ENCODE data around the gene SLC35A3.
"Not testable (repeated sequence)": the region's sequence is repeated elsewhere in the genome, so short reads cannot be mapped to it uniquely, and the experiment has no call there.

SLC35A3 gene

DNA sequence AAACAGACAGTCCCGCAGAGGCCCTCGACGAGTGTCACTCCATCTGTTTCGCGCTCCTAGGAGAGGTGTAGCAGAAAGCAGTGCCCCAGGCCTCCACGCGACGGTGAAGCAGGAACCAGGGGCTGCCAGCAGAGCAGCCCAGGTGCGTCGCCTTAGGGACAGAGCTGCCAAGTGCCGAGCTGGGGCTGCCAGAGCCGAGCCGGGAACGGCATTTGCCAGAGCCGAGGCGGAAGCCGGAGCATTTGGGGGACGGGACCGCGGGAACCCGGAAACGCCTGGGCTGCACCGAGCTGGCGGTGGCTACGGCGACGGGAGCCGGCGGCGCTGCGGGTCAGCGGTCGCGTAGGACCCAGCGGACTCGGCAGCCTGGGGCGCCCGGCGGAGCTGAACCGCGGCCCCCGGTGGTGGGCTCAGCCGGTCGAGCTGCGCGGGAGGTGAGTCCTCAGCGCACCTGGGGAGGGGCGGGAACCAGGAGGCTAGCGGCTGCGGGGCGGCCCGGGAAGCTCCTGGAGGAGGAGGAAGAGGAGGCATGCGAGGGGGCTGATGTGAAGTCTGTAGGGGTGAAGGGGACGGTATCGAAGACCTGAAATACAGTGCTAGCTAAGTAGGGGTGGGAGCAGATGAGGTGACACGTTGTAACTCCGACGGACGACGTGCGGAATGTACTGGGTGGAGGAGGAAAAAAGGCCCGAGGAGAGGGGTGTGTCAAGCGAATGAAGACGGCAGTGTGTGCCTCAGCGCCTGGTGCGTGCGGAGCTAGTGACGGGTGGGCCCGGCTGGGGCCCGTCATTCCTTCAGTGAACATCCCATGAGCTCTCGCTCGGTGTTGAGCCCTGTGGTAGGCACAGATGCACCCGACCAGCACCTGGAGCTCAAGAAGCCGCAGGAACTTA lies at the start of gene SLC35A3:
TSS of gene SLC35A3 (plus strand) at position 268 of the 893 bp plus-strand sequence. CDS start 23,559 bp downstream, outside the sequence.
- DNase-seq, result peak; percentile 76

- DNase-seq, result no peak
These were observed 35.0 kb upstream of the SLC35A3 start for GRCh38 chr1:99934801-99935200.

GRCh38 chr1:99935534-99935933 lies 34.3 kb upstream of the SLC35A3 start:
- no peak for DNase-seq

GRCh38 chr1:99936071-99936470 lies 33.7 kb upstream of the SLC35A3 start:
- no peak for DNase-seq

DNA sequence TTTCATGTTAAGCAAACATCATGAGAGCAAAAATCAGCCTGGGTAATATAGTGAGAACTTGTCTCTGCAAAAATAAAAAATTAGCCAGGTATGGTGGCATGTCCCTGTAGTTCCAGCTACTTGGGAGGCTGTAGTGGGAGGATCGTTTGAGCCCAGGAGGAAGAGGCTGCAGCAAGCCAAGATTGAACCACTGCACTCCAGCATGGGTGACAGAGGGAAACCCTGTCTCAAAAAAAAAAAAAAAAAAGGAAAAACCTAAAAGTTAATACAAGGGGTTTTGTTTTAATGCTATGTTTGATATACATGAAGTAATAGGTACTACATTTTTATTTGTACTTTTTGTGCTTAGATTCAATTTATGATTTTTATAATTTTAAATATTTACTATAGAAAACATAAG lies 27.1 kb upstream of the SLC35A3 start:
- no peak for DNase-seq

DNA sequence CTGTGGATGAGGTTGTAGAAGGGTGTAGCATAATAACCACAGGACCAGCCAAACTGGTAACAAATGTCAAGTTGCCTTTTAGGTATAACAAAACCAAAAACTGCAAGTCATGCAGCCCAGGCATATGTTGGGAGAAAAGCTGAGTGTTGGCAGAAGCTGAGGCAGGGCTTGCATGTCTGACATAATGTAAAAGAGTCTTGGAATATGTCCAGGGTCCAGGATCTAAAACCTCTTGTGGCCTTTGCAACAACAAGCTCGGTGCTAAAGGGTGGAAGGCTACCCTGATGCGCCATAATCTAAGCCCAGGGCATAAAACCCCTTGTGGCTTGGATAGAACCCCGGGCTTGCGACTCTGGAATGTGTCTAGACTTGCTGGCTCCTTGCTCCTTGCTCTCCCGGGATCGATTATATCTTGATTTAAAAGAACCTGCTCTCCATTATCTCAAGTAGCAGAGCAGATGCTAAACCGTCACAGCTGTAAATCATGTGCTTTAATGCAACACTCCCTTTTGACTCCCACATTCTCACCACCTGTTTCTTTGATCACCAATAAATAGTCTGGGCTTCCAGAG lies 26.5 kb upstream of the SLC35A3 start:
- peak; percentile 5 for DNase-seq

- DNase-seq, result no peak
These were observed 25.6 kb upstream of the SLC35A3 start for GRCh38 chr1:99944192-99944591.

GRCh38 chr1:99945174-99945573 lies 24.6 kb upstream of the SLC35A3 start:
- DNase-seq, result no peak

GRCh38 chr1:99950486-99950885 lies 19.3 kb upstream of the SLC35A3 start:
- no peak for DNase-seq

DNA sequence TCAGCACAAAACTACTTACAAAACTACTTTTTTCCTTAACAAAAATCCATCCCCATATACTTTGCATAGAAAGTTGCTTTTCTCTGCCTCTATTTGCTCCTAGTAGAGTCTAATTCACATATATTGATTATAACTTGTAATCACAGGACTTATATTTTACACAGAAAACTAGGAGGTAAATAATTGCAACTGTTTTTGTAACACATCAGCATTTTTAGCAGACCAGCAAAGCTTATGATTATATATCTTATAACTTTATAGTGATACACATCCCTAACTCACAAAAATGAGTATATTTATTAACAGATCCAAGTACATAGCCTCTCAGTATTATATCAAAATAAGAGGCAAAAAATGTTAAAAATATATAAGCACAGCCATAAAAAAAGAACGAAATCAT lies 17.3 kb upstream of the SLC35A3 start:
- DNase-seq, result no peak

DNA sequence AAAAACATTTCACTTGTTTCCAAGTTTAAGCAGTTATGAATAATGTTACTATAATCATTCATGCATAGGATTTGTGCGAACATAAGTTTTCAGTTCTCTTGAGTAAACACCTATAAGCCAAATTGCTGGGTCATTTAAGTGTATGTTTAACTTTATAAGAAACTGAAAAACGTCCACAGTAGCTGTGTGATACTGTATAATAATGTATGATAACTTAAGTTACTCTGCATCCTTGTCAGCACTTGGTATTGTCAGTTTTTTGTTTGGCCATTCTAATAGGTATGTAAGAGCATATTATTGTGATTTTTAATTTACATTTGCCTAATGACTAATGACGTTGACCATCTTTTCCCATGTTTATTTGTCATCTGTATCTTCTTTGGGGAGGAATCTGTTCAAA lies 14.4 kb upstream of the SLC35A3 start:
- no peak for DNase-seq

DNA sequence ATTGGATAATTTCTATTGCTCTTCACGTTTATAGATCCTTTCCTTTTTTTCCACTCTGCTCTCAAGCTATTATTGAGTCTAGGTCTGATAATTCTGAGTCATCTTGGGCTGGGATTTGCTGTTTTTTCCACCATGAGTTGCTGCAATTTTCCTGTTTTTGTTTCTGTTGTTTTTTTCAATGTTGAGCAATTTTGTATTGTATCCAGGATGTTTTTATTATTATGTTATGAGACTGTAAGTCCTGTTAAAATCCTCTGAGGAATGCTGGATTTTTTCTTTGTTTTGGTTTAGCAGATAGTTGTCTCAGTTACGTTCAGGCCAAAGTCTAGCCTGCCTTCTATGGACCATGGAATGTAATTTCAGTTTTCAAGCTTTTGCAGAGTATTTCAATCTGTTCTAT lies 13.0 kb upstream of the SLC35A3 start:
- no peak for DNase-seq

DNA sequence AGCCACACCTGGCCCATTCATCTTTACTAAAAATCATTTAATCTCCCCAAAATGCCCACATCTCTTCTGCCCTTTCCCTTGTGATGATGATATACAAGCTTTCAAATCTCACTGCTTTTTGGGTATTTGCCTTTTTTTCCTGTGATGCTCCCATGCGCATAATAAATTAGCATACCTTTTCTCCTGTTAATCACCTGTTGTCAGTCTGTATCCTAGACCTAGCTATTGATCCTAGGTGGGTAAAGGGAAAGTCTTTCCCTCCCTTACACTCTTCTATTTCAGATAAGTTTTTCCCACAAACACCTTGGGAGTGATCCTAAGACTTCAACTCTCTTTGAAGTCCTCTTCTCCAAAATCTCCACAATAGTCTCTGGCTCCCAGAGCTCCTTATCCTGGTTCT lies 12.0 kb upstream of the SLC35A3 start:
- DNase-seq, result no peak

DNA sequence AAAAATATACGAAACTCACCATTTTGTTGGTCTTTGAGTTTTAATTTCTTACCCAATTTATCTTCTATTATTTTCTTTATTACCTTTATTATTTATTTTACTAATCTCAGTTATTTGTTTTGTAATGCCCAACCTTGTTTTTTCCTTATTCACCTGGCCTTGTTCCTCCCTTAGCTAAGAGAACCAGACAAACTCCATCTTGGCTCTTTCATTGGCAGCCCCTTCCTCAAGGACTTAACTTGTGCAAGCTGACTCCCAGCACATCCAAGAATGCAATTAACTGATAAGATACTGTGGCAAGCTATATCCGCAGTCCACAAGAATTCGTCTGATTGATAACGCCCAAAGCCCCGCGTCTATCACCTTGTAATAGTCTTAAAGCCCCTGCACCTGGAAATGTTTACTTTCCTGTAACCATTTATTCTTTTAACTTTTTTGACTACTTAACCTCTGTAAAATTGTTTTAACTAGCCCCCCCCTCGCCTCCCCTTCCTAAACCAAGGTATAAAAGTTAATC lies 10.5 kb upstream of the SLC35A3 start:
- DNase-seq, result not testable (repeated sequence)

DNA sequence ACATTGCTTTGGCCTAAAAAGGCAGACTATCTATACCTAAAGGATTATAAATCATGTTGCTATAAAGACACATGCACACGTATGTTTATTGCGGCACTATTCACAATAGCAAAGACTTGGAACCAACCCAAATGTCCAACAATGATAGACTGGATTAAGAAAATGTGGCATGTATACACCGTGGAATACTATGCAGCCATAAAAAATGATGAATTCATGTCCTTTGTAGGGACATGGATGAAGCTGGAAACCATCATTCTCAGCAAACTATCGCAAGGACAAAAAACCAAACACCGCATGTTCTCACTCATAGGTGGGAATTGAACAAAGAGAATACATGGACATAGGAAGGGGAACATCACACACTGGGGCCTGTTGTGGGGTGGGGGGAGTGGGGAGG lies 9.5 kb upstream of the SLC35A3 start:
- DNase-seq, result not testable (repeated sequence)

GRCh38 chr1:99963041-99963795 lies 6.6 kb upstream of the SLC35A3 start:
- no peak for DNase-seq

DNA sequence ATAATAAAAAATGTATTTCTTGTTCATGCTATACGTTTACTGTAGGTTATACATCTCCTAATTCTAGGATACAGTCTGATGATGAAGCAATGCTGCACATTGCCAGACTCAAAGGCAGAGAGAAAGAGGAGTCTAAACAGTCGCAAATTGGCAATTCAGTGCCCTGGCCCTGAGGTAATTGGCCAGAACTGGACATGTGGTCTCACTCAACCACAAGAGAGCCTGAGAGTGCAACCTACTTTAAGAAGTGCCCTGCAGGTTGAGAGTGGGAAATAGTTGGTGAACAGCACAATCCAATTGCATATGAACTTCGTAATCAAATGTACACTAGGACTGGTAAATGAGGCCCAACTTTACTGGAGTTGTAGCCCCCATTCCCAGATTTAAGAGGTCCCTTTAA lies 5.0 kb upstream of the SLC35A3 start:
- no peak for DNase-seq

DNA sequence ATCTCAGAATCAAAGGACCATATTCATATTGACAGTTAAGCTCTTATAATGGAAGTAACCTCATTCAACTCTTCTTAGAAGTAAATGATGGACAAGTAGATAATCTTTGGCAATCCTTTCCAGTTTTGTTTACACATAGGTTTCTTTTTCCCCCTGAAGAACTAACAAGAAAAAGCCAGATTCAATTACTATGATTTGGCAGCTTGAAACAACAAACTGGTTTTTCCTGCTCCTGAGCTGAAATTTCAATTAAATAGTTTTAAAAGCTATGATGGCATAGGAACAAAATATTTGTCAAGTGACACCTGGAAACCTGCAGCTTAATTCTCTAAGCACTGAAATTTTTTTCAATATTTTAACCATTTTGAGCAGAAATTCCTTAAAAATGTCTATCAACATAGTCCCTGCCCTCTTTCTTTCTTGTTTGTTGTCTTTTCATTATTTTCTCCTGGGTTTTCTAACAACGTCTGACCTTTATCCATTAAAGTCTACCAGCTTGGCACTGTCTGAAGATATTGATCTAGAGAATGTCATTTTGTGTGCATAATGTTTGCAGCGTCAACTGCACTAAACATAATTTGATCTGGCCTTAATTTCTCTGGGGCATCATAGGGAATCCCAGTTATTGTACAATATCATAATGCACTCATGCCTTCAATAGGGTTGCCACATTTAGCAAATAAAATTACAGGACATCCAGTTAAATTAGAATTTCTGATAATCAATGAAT lies 4.0 kb upstream of the SLC35A3 start:
- peak; percentile 44 for DNase-seq

GRCh38 chr1:99968214-99968613 lies 1.6 kb upstream of the SLC35A3 start:
- DNase-seq, result no peak

GRCh38 chr1:99969260-99969728 lies 502 bp upstream of the SLC35A3 start:
- DNase-seq, result no peak

- peak; percentile 16 for DNase-seq
These were observed 988 bp downstream of the SLC35A3 start for GRCh38 chr1:99970713-99971255.

DNA sequence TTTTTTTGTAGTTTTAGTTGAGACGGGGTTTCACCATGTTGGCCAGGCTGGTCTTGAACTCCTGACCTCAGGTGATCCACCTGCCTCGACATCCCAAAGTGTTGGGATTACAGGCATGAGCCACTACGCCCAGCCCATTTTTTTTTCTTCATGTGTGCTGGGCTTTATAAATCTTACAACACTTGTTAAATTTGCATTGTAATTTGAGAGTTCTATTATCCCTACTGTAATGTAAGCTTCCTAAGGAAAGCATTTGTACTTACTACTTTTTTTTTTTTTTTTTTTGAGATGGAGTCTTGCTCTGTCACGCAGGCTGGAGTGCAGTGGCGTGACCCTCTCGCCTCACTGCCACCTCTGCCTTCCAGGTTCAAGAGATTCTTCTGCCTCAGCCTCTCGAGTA lies 2.3 kb downstream of the SLC35A3 start:
- DNase-seq, result not testable (repeated sequence)

Measured in NCI-H2029 treated with DMSO at 0.1 percent for 48 hours (cell line).